ENCODE results near the gene TBATA. TPM values are rescaled to one million over a fixed set of nuclear protein-coding genes. Genes with fewer than 3 reads are reported as not detected.
A peak's percentile ranks its signal among the peaks of the same experiment; 100 is the strongest.

TBATA gene
- total and polyA plus RNA-seq, 4 donors = not detected

GRCh38 chr10:70743430-70743788, 41.8 kb downstream of the TBATA start (continued):
- TF ChIP-seq NR2F2 (IDR thresholded peaks at IDR 0.05) (no peak), RXRA (IDR thresholded peaks at IDR 0.05) (no peak), RAD21 (IDR thresholded peaks at IDR 0.05) (no peak)
- TF ChIP-seq, protein P1, sequence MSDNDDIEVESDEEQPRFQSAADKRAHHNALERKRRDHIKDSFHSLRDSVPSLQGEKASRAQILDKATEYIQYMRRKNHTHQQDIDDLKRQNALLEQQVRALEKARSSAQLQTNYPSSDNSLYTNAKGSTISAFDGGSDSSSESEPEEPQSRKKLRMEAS (IDR thresholded peaks at IDR 0.05) = no peak

DNA sequence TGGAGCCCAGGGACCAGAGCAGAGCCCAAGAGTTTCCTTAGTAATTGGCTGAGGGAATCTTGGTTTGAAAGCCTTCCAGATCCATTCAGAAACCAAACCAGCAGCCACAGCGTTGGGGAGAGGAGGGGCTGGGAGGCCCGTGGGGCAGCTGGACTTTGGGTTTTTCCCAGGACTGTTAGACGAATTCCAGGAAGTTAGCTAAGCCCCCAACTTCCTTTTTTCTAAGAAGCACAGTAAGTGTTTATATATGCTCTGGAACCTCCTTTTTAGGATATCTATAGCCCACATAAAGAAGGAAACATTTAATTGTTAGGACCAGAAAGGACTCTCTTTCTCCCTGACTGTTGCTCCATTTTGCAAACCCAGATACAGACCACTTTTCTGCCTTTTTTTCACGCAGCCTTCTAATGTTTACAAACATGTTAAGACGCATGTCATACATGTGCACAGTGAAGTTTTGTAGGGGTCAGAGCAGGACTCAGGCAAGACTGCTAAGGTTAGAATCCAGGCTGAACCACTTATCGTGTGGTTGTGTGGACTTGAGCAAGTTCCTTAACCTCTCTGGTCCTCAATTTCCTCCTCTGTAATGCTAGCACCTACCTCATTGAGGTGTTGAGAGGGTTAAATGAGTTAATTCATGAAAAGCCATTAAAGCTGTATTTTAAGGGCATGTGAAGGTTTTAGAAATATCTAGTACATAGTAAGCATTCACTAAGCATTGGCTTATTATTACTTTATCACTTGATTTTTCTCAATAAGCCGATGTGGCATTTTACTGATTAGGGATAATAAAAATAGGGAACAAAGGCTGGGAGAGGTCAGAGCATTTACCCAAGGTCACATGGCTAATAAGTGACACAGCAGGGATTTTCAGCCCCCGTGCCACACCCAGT, 42.4 kb downstream of the TBATA start:
- no peaks in the 10 kb centered on the region for H3K9me3 ChIP-seq (ENCODE audit: control insufficient read depth in 4 of 4, low read length in 3 of 4)
- H3K27ac ChIP-seq (ENCODE audit: low read depth in 1 of 2, low read length in 2 of 2) = peak overlapping the region; percentile 27 to 39
- H3K27me3 ChIP-seq (ENCODE audit: control insufficient read depth in 4 of 4, insufficient read depth in 4 of 4, low read length in 3 of 4) = no peaks in the 10 kb centered on the region
- no peak overlapping the region for H3K4me3 ChIP-seq (ENCODE audit: low read depth in 1 of 3, low read length in 3 of 3)
- no peak for DNase-seq (ENCODE audit: low spot score)
- TF ChIP-seq, protein P2, sequence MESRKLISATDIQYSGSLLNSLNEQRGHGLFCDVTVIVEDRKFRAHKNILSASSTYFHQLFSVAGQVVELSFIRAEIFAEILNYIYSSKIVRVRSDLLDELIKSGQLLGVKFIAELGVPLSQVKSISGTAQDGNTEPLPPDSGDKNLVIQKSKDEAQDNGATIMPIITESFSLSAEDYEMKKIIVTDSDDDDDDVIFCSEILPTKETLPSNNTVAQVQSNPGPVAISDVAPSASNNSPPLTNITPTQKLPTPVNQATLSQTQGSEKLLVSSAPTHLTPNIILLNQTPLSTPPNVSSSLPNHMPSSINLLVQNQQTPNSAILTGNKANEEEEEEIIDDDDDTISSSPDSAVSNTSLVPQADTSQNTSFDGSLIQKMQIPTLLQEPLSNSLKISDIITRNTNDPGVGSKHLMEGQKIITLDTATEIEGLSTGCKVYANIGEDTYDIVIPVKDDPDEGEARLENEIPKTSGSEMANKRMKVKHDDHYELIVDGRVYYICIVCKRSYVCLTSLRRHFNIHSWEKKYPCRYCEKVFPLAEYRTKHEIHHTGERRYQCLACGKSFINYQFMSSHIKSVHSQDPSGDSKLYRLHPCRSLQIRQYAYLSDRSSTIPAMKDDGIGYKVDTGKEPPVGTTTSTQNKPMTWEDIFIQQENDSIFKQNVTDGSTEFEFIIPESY (IDR thresholded peaks at IDR 0.05) = no peak
- TF ChIP-seq CTCF (IDR thresholded peaks at IDR 0.05; ENCODE audit: low read depth, low read length, missing input control) = no peak
- no peak for TF ChIP-seq FOXA2 (IDR thresholded peaks at IDR 0.05)
- no peak for TF ChIP-seq HNF4G (IDR thresholded peaks at IDR 0.05)
- TF ChIP-seq SP1 (IDR thresholded peaks at IDR 0.05) = peak; percentile 11
- no peak for TF ChIP-seq YY1 (IDR thresholded peaks at IDR 0.05)
- no peaks in the 10 kb centered on the region for H3K36me3 ChIP-seq (ENCODE audit: control insufficient read depth in 4 of 4, insufficient read depth in 3 of 4, low read depth in 1 of 4, low read length in 3 of 4)
- H3K4me1 ChIP-seq (ENCODE audit: control insufficient read depth in 4 of 4, insufficient read depth in 4 of 4, low read length in 3 of 4) = no peaks in the 10 kb centered on the region
- WGBS = 50% methylated on average over 8 of the region's 8 CpGs
- H3K9ac ChIP-seq (ENCODE audit: low read depth in 1 of 2, low read length in 2 of 2) = no peak overlapping the region

DNA sequence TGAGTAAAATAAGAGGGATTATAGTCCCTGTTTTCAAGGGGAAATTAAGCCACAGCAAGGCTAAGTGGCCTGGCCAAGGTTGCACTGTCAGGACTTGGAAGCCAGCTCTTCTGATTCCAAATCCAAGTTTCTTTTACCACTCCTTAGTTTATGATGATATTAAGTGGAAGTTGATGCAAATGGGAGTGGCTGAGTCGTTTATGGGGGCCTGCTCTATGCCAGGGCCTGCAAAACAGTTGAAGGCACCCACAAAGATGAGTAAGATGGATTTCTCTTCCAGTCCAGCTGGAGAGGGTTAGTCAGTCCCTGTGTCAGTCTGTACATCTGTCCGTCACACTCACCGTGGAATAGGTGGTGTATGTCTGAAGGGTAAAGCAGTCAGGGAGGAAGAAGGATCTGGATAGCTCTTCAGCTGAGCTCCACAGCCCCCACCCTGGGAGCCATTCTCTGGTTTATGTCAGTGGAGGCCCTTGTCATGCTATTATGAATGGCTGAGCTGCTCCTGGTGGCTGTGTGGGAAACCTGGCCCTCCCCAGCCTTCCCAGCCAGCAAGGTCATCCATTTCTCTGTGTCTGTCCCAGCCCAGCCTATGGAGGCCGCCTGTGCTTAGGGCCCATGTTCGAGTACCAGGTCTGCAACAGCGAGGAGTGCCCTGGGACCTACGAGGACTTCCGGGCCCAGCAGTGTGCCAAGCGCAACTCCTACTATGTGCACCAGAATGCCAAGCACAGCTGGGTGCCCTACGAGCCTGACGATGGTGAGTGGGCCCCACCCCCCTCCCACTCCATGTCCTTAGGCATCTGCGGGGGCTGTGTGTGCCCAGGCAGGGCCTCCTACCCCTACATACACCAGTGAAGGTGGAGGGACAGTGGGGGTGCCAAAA, 44.5 kb downstream of the TBATA start:
- no peaks in the 10 kb centered on the region for H3K9me3 ChIP-seq (ENCODE audit: control insufficient read depth in 4 of 4, low read length in 3 of 4)
- no peak overlapping the region for H3K9ac ChIP-seq (ENCODE audit: low read depth in 1 of 2, low read length in 2 of 2)
- WGBS = 87% methylated on average over 12 of the region's 12 CpGs
- DNase-seq (ENCODE audit: low spot score) = no peak
- no peaks in the 10 kb centered on the region for H3K36me3 ChIP-seq (ENCODE audit: control insufficient read depth in 4 of 4, insufficient read depth in 3 of 4, low read depth in 1 of 4, low read length in 3 of 4)
- TF ChIP-seq, protein P2 (IDR thresholded peaks at IDR 0.05) = no peak
- TF ChIP-seq NR2F2 (IDR thresholded peaks at IDR 0.05) = no peak
- TF ChIP-seq CTCF (IDR thresholded peaks at IDR 0.05; ENCODE audit: low read depth, low read length, missing input control) = no peak
- TF ChIP-seq, protein P3, sequence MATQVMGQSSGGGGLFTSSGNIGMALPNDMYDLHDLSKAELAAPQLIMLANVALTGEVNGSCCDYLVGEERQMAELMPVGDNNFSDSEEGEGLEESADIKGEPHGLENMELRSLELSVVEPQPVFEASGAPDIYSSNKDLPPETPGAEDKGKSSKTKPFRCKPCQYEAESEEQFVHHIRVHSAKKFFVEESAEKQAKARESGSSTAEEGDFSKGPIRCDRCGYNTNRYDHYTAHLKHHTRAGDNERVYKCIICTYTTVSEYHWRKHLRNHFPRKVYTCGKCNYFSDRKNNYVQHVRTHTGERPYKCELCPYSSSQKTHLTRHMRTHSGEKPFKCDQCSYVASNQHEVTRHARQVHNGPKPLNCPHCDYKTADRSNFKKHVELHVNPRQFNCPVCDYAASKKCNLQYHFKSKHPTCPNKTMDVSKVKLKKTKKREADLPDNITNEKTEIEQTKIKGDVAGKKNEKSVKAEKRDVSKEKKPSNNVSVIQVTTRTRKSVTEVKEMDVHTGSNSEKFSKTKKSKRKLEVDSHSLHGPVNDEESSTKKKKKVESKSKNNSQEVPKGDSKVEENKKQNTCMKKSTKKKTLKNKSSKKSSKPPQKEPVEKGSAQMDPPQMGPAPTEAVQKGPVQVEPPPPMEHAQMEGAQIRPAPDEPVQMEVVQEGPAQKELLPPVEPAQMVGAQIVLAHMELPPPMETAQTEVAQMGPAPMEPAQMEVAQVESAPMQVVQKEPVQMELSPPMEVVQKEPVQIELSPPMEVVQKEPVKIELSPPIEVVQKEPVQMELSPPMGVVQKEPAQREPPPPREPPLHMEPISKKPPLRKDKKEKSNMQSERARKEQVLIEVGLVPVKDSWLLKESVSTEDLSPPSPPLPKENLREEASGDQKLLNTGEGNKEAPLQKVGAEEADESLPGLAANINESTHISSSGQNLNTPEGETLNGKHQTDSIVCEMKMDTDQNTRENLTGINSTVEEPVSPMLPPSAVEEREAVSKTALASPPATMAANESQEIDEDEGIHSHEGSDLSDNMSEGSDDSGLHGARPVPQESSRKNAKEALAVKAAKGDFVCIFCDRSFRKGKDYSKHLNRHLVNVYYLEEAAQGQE (IDR thresholded peaks at IDR 0.05) = no peak
- no peak for TF ChIP-seq FOXA1 (IDR thresholded peaks at IDR 0.05)
- TF ChIP-seq YY1 (IDR thresholded peaks at IDR 0.05) = no peak
- TF ChIP-seq RAD21 (IDR thresholded peaks at IDR 0.05) = no peak
- no peak for TF ChIP-seq JUND (IDR thresholded peaks at IDR 0.05)
- TF ChIP-seq, protein P1 (IDR thresholded peaks at IDR 0.05) = no peak
- no peak overlapping the region for H3K4me3 ChIP-seq (ENCODE audit: low read depth in 1 of 3, low read length in 3 of 3)
- no peaks in the 10 kb centered on the region for H3K27me3 ChIP-seq (ENCODE audit: control insufficient read depth in 4 of 4, insufficient read depth in 4 of 4, low read length in 3 of 4)
- no peak overlapping the region for H3K27ac ChIP-seq (ENCODE audit: low read depth in 1 of 2, low read length in 2 of 2)
- no peaks in the 10 kb centered on the region for H3K4me1 ChIP-seq (ENCODE audit: control insufficient read depth in 4 of 4, insufficient read depth in 4 of 4, low read length in 3 of 4)

Data from liver (tissue), 9 donors.